Dendritic cell treated with granulocyte-macrophage colony-stimulating factor and Interleukin-4, amounts not matched to agents 40 ng/mL and 50 ng/mL, for 4 days (primary cell): ENCODE data around the gene TM9SF1.
A peak's percentile ranks its signal among the peaks of the same experiment; 100 is the strongest.

Experiments used
- H3K27ac Mint-ChIP-seq: one replicate; pipeline ENCODE4 v1.8.0; 2022; ENCODE audit warnings: mild to moderate bottlenecking, mixed read lengths
- H3K27me3 Mint-ChIP-seq: one replicate; pipeline ENCODE4 v1.8.0; 2022; ENCODE audit warnings: mild to moderate bottlenecking, mixed read lengths
- H3K36me3 Mint-ChIP-seq: one replicate; pipeline ENCODE4 v1.8.0; 2022; ENCODE audit warnings: low read depth, mixed read lengths
- H3K4me1 Mint-ChIP-seq: one replicate; pipeline ENCODE4 v1.8.0; 2022; ENCODE audit warnings: low read depth, mixed read lengths
- H3K4me3 Mint-ChIP-seq: one replicate; pipeline ENCODE4 v1.8.0; 2022; ENCODE audit warnings: mild to moderate bottlenecking, moderate library complexity, mixed read lengths
- H3K9me3 Mint-ChIP-seq: one replicate; pipeline ENCODE4 v1.8.0; 2022; ENCODE audit warnings: mixed read lengths
- intact Hi-C: fragments of 100-400 bp; cut with micrococcal nuclease; formaldehyde crosslinking; loops from one replicate; pipeline ENCODE4 v1.15.0; 2022

Gene TM9SF1

DNA sequence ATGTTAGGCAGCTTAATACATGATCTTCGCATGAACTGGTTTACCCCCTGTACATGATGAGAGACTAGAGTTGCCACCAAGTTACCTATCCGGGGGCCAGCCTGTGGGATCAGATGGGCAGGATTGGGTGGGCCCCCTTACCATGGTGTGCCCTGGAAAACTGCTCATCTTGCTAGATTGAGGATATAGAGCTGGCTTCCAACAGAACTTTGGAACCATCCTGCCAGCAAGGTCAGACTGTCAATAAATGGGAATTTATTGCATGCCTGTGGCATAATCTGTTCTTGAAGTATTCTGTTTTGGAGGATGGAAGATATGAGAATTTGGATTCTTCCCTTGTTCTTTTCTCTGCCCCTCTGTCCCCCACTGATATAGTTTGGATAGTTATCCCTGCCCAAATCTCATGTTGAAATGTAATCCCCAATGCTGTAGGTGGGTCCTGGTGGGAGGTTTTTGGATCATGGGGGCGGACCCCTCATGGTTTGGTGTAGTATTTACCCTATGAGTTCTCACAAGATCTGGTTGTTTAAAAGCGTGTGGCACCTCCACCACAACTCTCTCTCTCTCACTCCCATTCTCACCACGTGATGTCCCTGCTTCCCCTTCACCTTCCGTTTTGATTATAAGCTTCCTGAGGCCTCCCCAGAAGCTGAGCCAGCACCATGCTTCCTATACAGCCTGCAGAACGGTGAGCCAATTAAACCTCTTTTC is 3.7 kb upstream of the TM9SF1 start:
- Mint-ChIP-seq H3K9me3 (peaks cover 32% of the 10 kb centered on the region), H3K4me1 (peaks cover 45% of the 10 kb centered on the region), H3K4me3 (no peak overlapping the region), H3K36me3 (peaks cover 84% of the 10 kb centered on the region), H3K27ac (peak overlapping the region; percentile 50), H3K27me3 (no peaks in the 10 kb centered on the region)
- intact Hi-C loops = loop anchor here (5.0 kb wide), 1 partner anchor 37 kb away; the partner anchor contains the start of gene IRF9

DNA sequence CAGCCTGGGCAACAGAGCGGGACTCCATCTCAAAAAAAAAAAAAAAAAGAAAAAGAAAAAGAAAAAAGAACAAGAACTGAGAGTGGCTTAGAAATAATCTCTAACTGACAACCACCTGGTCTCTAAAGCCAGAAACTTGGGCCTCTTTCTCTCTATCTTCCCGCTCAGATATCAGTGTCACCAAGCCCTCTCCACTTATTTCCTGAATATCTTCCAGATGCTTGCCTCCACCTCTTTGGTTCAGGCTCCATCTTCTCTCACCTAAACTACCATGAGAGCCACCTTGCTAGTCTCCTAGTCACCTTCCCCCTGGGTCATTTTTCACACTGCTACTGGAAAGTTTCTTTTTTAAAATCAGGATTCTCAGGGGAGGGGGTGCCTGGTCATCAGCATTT is 1.8 kb upstream of the TM9SF1 start:
- Mint-ChIP-seq H3K4me1 (peaks cover 57% of the 10 kb centered on the region), H3K9me3 (peaks cover 20% of the 10 kb centered on the region), H3K27me3 (no peaks in the 10 kb centered on the region), H3K4me3 (peak overlapping the region; percentile 94), H3K36me3 (peaks cover 77% of the 10 kb centered on the region), H3K27ac (peak overlapping the region; percentile 94)
- intact Hi-C loops = loop anchor here (5.0 kb wide), 1 partner anchor 35 kb away; the partner anchor contains the start of gene IRF9

- no peaks in the 10 kb centered on the region for H3K27me3 Mint-ChIP-seq
- peak overlapping the region; percentile 94 for H3K4me3 Mint-ChIP-seq
- peak overlapping the region; percentile 94 for H3K27ac Mint-ChIP-seq
- H3K36me3 Mint-ChIP-seq = peaks cover 77% of the 10 kb centered on the region
- peaks cover 13% of the 10 kb centered on the region for H3K9me3 Mint-ChIP-seq
- intact Hi-C loops = loop anchor here (5.0 kb wide), 1 partner anchor 34 kb away; the partner anchor contains the start of gene IRF9
- peaks cover 64% of the 10 kb centered on the region for H3K4me1 Mint-ChIP-seq
These were observed 1.1 kb upstream of the TM9SF1 start for GRCh38 chr14:24196071-24197055.

GRCh38 chr14:24194873-24195185 is 412 bp downstream of the TM9SF1 start:
- Mint-ChIP-seq H3K36me3 (peaks cover 78% of the 10 kb centered on the region), H3K27ac (peak overlapping the region; percentile 94), H3K27me3 (no peaks in the 10 kb centered on the region), H3K9me3 (peaks cover 10% of the 10 kb centered on the region), H3K4me1 (peaks cover 68% of the 10 kb centered on the region), H3K4me3 (peak overlapping the region; percentile 94)
- intact Hi-C loops = loop anchor here (1.0 to 5.0 kb wide), 2 partner anchors 18 to 33 kb away; partner anchors contain the start of genes CHMP4A and IRF9

DNA sequence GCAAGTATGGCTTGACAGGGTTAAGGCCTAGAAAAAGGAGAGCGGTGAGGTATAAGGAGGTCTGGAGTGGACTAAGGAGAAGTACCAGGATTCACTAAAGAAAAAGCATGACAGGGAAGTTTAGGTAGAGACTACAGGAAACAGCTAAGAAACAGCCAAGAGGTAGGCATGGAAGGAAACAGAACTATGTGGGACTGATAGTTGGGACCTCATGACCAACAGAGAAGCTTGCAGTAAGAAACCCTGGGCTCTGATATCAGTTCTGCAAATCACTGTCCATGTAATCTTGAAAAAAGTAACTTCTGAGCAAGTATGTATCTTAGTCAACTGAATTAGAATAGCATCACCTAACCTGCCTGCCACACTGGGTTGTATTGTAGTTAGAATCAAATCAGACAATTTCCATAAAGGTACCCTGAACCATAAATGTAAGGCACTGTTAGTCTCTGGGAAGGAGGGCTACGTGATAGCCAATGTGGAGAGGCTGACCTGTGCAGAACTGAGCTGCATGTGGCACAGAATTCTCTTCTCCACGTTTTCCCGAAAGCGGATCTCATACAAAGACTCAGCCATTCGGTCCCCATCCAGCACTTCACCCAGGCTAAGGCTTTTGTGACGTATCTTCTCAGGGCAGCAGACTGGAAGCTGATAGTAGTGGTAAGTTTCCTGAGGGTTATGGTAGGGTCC is 912 bp downstream of the TM9SF1 start:
- Mint-ChIP-seq H3K27ac (peak overlapping the region; percentile 94), H3K4me3 (peak overlapping the region; percentile 94), H3K4me1 (peaks cover 66% of the 10 kb centered on the region), H3K9me3 (peaks cover 5% of the 10 kb centered on the region), H3K36me3 (peaks cover 76% of the 10 kb centered on the region), H3K27me3 (no peaks in the 10 kb centered on the region)
- intact Hi-C loops = no loop called here

- Mint-ChIP-seq H3K4me1 (peaks cover 66% of the 10 kb centered on the region), H3K9me3 (no peaks in the 10 kb centered on the region), H3K36me3 (peaks cover 66% of the 10 kb centered on the region), H3K4me3 (no peak overlapping the region), H3K27ac (no peak overlapping the region), H3K27me3 (no peaks in the 10 kb centered on the region)
- intact Hi-C loops = no loop called here
These were observed 2.3 kb downstream of the TM9SF1 start for GRCh38 chr14:24192933-24193332.

DNA sequence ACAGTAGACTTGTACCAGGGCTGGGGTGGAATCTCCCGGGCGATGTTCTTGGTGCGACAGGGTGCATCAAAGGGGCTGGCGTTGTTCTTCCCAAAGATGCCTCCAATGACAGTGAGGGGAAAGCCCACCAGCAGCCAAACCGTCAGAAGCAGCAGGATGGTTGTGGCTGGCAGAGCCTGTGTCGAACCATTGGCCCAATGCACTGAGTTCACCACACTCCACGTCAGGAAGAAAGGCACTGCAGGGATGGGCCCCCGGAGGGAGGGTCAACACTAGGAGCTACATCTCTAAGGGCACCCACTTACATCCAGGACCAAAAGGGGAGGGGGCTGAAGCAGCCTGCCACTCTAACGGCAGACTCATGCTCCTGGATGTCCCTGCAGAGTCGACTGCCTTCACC is 4.8 kb downstream of the TM9SF1 start:
- Mint-ChIP-seq H3K27ac (no peak overlapping the region), H3K4me3 (no peak overlapping the region), H3K4me1 (peaks cover 62% of the 10 kb centered on the region), H3K27me3 (no peaks in the 10 kb centered on the region), H3K9me3 (no peaks in the 10 kb centered on the region), H3K36me3 (peaks cover 66% of the 10 kb centered on the region)
- intact Hi-C loops = no loop called here

DNA sequence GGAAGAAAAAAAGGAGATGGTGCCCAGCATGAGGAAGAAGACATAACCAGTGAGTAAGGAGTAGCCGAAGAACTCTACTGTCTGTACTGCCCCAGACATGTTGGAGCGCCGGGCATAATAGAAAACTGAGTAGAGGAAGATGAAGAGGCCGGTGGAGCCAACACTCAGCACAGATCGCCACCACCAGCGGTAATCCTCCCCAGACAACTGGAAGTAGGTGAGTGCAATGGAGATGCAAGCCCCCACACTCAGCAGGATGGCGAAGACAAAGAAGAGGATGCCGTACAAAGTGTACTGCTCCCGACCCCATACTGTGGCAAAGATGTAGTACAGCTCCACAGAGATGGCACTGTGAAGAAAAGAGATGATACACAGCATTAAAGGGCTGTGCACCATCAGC is 5.8 kb downstream of the TM9SF1 start:
- H3K27me3 Mint-ChIP-seq = no peaks in the 10 kb centered on the region
- H3K36me3 Mint-ChIP-seq = peaks cover 68% of the 10 kb centered on the region
- no peak overlapping the region for H3K4me3 Mint-ChIP-seq
- intact Hi-C loops = loop anchor here (2.0 kb wide), 1 partner anchor 43 kb away; the partner anchor contains the start of genes PSME2 and RNF31
- no peaks in the 10 kb centered on the region for H3K9me3 Mint-ChIP-seq
- peak overlapping the region; percentile 81 for H3K27ac Mint-ChIP-seq
- peaks cover 54% of the 10 kb centered on the region for H3K4me1 Mint-ChIP-seq

DNA sequence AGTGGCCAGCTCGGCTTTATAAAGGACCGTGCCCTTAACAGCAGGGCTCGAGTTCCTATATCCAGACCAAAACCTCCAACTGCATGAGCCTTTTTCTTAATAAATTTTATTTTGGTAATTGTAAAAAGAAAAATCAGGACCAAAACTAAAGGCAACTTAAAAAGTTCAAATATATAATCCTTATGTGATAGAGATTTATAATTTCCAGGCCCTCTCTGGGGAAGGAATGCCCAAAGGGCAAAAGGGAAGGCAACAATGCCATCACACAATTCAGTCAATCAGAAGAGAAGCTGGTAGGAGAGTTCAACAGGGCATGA is 6.2 kb downstream of the TM9SF1 start:
- Mint-ChIP-seq H3K4me3 (peak overlapping the region; percentile 85), H3K27ac (peak overlapping the region; percentile 81), H3K4me1 (peaks cover 50% of the 10 kb centered on the region), H3K9me3 (no peaks in the 10 kb centered on the region), H3K27me3 (no peaks in the 10 kb centered on the region), H3K36me3 (peaks cover 73% of the 10 kb centered on the region)
- intact Hi-C loops = loop anchor here (2.0 kb wide), 1 partner anchor 42 kb away; the partner anchor contains the start of genes PSME2 and RNF31

DNA sequence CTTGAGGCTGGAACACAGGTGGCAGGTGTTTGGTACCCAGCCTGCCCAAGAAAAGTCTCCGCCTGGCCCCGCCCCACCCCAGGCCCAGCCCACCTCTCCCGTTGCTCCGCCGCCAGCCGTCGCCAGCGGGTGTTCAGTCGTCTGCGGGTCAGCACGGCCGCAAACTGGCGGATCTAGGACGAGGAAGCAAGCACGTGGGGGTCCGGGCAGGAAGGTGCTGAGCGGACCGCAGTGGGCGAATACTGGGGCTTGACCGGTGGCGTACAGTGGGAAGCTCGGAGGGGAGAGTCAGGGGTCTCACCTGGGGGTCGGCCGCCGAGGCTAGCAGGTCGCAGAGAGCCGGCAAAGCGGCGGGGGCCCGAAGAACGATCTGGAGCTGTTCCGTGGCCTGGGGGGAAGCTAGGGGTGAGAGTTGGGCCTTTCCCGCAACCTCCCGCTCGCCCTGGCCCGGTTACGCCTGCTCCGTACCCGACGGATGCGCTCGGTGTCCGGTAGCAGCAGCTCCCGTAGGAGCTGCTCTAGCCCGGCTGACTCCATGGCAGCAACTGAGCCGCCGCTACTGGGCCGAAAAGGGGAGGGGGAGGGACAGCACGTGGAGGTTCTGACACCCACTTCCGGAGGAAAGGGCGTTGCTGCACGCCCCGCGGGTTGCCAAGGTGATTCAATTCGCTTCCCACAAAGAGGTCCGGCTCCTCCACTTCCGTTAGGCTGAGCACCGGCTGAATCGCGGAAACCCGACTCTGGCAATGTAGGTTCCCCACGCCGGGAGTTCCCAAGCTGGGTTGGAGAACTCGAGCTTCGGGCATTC is 6.8 kb downstream of the TM9SF1 start, which contains the start of gene IPO4:
TSS of gene IPO4 (minus strand) at position 566 of the 808 bp plus-strand sequence. CDS start at position 537, 29 bp downstream.
- H3K27ac Mint-ChIP-seq = peak within 1 kb of the TSS; percentile 81
- H3K4me3 Mint-ChIP-seq = peak within 1 kb of the TSS; percentile 85
- H3K9me3 Mint-ChIP-seq = no peaks in the 10 kb centered on the region
- intact Hi-C loops = loop anchor here (1.0 to 2.0 kb wide), 3 partner anchors 42 to 74 kb away; partner anchors contain the start of genes DCAF11, GMPR2, NEDD8 and NRL
- no peaks in the 10 kb centered on the region for H3K27me3 Mint-ChIP-seq
- H3K4me1 Mint-ChIP-seq = peaks cover 47% of the 10 kb centered on the region
- peaks cover 78% of the 10 kb centered on the region for H3K36me3 Mint-ChIP-seq

GRCh38 chr14:24187539-24187915 is 7.7 kb downstream of the TM9SF1 start:
- Mint-ChIP-seq H3K27me3 (no peaks in the 10 kb centered on the region), H3K9me3 (no peaks in the 10 kb centered on the region), H3K4me3 (peak overlapping the region; percentile 85), H3K27ac (peak overlapping the region; percentile 81), H3K4me1 (peaks cover 42% of the 10 kb centered on the region), H3K36me3 (peaks cover 80% of the 10 kb centered on the region)
- intact Hi-C loops = no loop called here

- Mint-ChIP-seq H3K36me3 (peaks cover 80% of the 10 kb centered on the region), H3K4me1 (peaks cover 37% of the 10 kb centered on the region), H3K27ac (peak overlapping the region; percentile 81), H3K27me3 (no peaks in the 10 kb centered on the region), H3K9me3 (no peaks in the 10 kb centered on the region), H3K4me3 (no peak overlapping the region)
- intact Hi-C loops = no loop called here
These were observed 8.3 kb downstream of the TM9SF1 start for GRCh38 chr14:24186831-24187538.
